ENCODE data around the gene RTKN. TPM values are rescaled to one million over a fixed set of nuclear protein-coding genes. Genes with fewer than 3 reads are reported as not detected.
A peak's percentile ranks its signal among the peaks of the same experiment; 100 is the strongest.

Gene RTKN
- total and polyA plus RNA-seq, 9 of the 15 experiments (the other 6 are each of a cell fraction or from before 2014, with no cell fraction given) = 0.14 to 6.9 (median 3.6) TPM

DNA sequence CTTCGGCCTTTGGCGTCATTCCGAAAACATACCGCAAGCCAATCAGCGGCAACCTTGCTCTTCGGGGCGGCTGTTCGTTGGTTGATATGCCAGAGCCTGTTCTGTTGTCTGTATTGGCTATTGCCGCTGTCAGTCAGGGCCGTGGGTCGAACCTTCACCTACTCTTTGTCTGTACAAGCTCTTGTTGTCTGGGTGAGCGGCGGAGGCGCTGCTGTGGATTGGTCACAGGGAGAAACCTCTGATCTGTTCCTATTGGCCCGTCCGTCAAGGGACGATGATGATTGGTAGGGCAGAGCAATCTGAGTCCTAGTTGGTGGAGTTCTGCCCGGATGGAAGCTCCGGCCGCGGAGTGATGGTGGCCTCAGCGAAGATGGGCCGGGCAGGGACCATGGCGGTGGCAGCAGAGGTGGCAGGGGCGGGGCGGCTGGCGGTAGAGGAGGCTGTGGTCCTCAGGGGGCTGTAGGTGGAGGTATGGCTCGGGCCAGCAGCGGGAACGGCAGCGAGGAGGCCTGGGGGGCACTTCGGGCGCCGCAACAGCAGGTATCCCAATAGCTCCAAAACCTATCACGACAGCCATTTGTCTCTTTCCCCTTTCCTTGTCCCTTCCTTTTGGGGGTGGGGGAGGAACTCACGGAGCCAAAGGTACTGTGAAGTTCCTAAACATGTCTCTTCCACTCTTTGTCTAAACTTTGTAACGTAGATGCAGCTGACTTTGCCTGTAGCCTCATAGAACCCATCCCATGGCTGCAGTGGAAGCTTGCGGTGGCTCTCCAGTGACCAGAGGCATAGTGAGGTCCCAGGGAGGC, 16.6 kb upstream of the RTKN start, which contains the start of gene WBP1:
WBP1 (plus strand) TSS at position 307 of the 806 bp plus-strand sequence; CDS start at position 472, 165 bp downstream.
- H3K79me2 ChIP-seq (ENCODE audit: control insufficient read depth, insufficient read depth, low read length) = peaks cover 14% of the 10 kb centered on the region; the same call in 1 of the 3 replicates
- ChIA-PET CTCF (ENCODE audit: low intra/inter-chr PET ratio) (no interaction called here), POLR2A (interaction anchor here (0.6 to 2.5 kb wide), 11 partner anchors 9 to 135 kb away, joined by 3 to 12 read pairs (median 3); partner anchors contain the start of genes AUP1, HTRA2 and MRPL53)
- peak within 1 kb of the TSS; percentile 28 for H2AFZ ChIP-seq (ENCODE audit: low read depth, low read length)
- WGBS (ENCODE audit: insufficient coverage, low coverage, missing lambda C conversion rate) = 28% methylated on average over 30 of the region's 38 CpGs
- peaks cover 7 to 34% of the 10 kb centered on the region in 2 experiments for H3K4me1 ChIP-seq (replicated peaks in 1 of 2; ENCODE audit: control insufficient read depth in 2 of 2, insufficient read depth in 2 of 2, low read length in 2 of 2)
- no peaks in the 10 kb centered on the region for H3K27me3 ChIP-seq (ENCODE audit: control insufficient read depth in 2 of 2, insufficient read depth in 2 of 2, low read length in 2 of 2)
- H4K20me1 ChIP-seq (replicated peaks; ENCODE audit: control insufficient read depth, insufficient read depth, low read length) = no peaks in the 10 kb centered on the region; the same call in 1 of the 2 replicates
- in situ Hi-C loops (cut with MboI) = no loop called here
- peak within 1 kb of the TSS; percentile 37 to 85; a peak in 3 of 4 replicates for H3K9ac ChIP-seq (ENCODE audit: insufficient read depth in 1 of 2, low read depth in 2 of 2, low read length in 2 of 2)
- intact Hi-C loops (cut with micrococcal nuclease) = no loop called here
- no peaks in the 10 kb centered on the region for H3K9me3 ChIP-seq (replicated peaks; ENCODE audit: control insufficient read depth, insufficient read depth, low read depth, low read length)
- peak within 1 kb of the TSS; percentile 87 for H3K4me2 ChIP-seq (ENCODE audit: insufficient read depth, low read length)
- ATAC-seq (peak; percentile 90), FAIRE-seq (peak; percentile 100), DNase-seq (ENCODE audit: extremely low read depth in 1 of 4, low spot score in 3 of 4) (peak; percentile 80 to 98 (median 88))
- peak within 1 kb of the TSS; percentile 31; the same call in 1 of the 3 replicates for H3K27ac ChIP-seq (ENCODE audit: extremely low read depth, low read depth, low read length)
- H3K4me3 ChIP-seq = peak within 1 kb of the TSS; percentile 53
- no peaks in the 10 kb centered on the region for H3K9me1 ChIP-seq (ENCODE audit: control insufficient read depth, insufficient read depth, low read length)
- H3K36me3 ChIP-seq (ENCODE audit: control insufficient read depth, insufficient read depth, low read length) = peaks cover 34% of the 10 kb centered on the region
- TSS peak; percentile 27 for BruUV-seq (replicated peaks)
- TF ChIP-seq HDAC1 (IDR thresholded peaks at IDR 0.05) = peak in 1 of 2 experiments; percentile 53; a peak in 1 of 4 replicates
- TF ChIP-seq CBX1 (IDR thresholded peaks at IDR 0.05; ENCODE audit: low read depth) = no peak
- peak; percentile 61 for TF ChIP-seq SUPT5H (IDR thresholded peaks at IDR 0.05)
- peak; percentile 82 for TF ChIP-seq CHD2 (IDR thresholded peaks at IDR 0.05; ENCODE audit: low read depth, low read length)
- TF ChIP-seq ZNF146 (CRISPR knock-in tag; IDR thresholded peaks at IDR 0.05; ENCODE audit: unreplicated experiment) = no peak
- TF ChIP-seq GABPA (tag; conservative IDR thresholded peaks at IDR 0.05; ENCODE audit: low read depth) = peak; percentile 59
- TF ChIP-seq HDAC8 (tag; IDR thresholded peaks at IDR 0.05) = no peak
- TF ChIP-seq L3MBTL2 (IDR thresholded peaks at IDR 0.05) = peak; percentile 55; the same call in 1 of the 2 replicates
- TF ChIP-seq PPARD (CRISPR knock-in tag; IDR thresholded peaks at IDR 0.05) = no peak
- TF ChIP-seq SLC30A9 (CRISPR knock-in tag; IDR thresholded peaks at IDR 0.05) = no peak
- 0 out of 2 replicates have a peak, but pooled peaks have one; percentile 19 for TF ChIP-seq EHMT2 (IDR thresholded peaks at IDR 0.05)
- TF ChIP-seq PHF8 (IDR thresholded peaks at IDR 0.05; ENCODE audit: borderline replicate concordance, low read length) = peak; percentile 41; the same call in 1 of the 2 replicates
- peak; percentile 94 for TF ChIP-seq MBD2 (IDR thresholded peaks at IDR 0.05; ENCODE audit: borderline replicate concordance, low read depth)
- peak; percentile 90 for TF ChIP-seq ZNF589 (CRISPR knock-in tag; IDR thresholded peaks at IDR 0.05; ENCODE audit: low read depth)
- no peak for TF ChIP-seq FOSL1 (tag; conservative IDR thresholded peaks at IDR 0.05)
- peak; percentile 77; the same call in 1 of the 2 replicates for TF ChIP-seq FOXJ2 (tag; IDR thresholded peaks at IDR 0.05)
- peak; percentile 81 for TF ChIP-seq ZNF175 (CRISPR knock-in tag; IDR thresholded peaks at IDR 0.05; ENCODE audit: low read depth)
- TF ChIP-seq ARID1B (IDR thresholded peaks at IDR 0.05) = no peak

Measured in K562 (cell line).